Gastrocnemius medialis (tissue), 4 donors: ENCODE measurements around the gene UCK2.

Experiments
- CTCF ChIP-seq, 5 experiments: fragments of 450-650 bp in 3 of 5; fragments of 200-600 bp in 2 of 5; sonication (generic) in 2 of 5; IDR thresholded peaks in 4 of 5; conservative IDR thresholded peaks in 1 of 5; 1 replicate in 4 of 5; 2 replicates in 1 of 5; pipeline ENCODE4 v1.5.1; 2016 to 2019; ENCODE audit warnings: antibody characterized with exemption in 5 of 5, mild to moderate bottlenecking in 3 of 5, moderate library complexity in 3 of 5
- POLR2A ChIP-seq, 2 donors: fragments of 450-650 bp; IDR thresholded peaks; one replicate each; pipeline ENCODE4 v1.6.1; 2017; ENCODE audit warnings: antibody characterized with exemption in 2 of 2, mild to moderate bottlenecking in 2 of 2, moderate library complexity in 2 of 2

- TF ChIP-seq POLR2A (IDR thresholded peaks at IDR 0.05) (no peak), CTCF (IDR thresholded peaks at IDR 0.05 in 4 of 5, conservative IDR thresholded peaks at IDR 0.05 in 1 of 5) (no peak)
Observed at GRCh38 chr1:165937829-165938228, 110.4 kb downstream of the UCK2 start.
